ENCODE results near the gene KCNAB1. TPM values are rescaled to one million over a fixed set of nuclear protein-coding genes. Genes with fewer than 3 reads are reported as not detected.

KCNAB1 gene
- total RNA-seq, 1 donor from 2014 or later = 0.21 TPM

- H3K27me3 Mint-ChIP-seq (ENCODE audit: unreplicated experiment) = peaks cover 2% of the 10 kb centered on the region
- H3K36me3 Mint-ChIP-seq (ENCODE audit: unreplicated experiment) = no peaks in the 10 kb centered on the region
- DNase-seq (ENCODE audit: extremely low spot score, unreplicated experiment) = no peak
- H3K9me3 Mint-ChIP-seq (ENCODE audit: unreplicated experiment) = no peaks in the 10 kb centered on the region
- H3K4me1 Mint-ChIP-seq (ENCODE audit: unreplicated experiment) = peaks cover 7% of the 10 kb centered on the region
- no peak for TF ChIP-seq CTCF (IDR thresholded peaks at IDR 0.05)
- H3K27ac Mint-ChIP-seq (ENCODE audit: unreplicated experiment) = no peak overlapping the region
- H3K4me3 Mint-ChIP-seq (ENCODE audit: unreplicated experiment) = no peak overlapping the region
These were observed 339.8 kb downstream of the KCNAB1 start for GRCh38 chr3:156460206-156460611.

DNA sequence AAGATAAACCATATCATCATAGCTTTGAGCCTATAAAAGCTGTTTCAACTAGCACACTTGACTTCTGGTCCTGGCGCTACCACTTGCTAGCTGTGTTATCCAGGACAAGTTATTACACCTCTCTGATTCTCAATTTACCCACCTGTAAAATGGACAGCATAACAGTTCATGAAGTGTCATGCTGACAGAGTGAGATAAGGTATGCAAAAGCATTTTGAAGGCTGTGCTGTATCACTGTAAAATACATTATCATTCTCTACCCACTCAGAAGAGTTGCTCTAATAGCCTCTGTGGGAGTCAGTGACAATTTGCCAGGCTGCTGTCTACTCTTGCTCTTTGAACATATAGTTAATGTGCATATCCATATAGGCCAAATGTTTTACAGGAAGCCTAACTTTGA, 341.5 kb downstream of the KCNAB1 start:
- no peak overlapping the region for H3K4me3 Mint-ChIP-seq (ENCODE audit: unreplicated experiment)
- no peaks in the 10 kb centered on the region for H3K9me3 Mint-ChIP-seq (ENCODE audit: unreplicated experiment)
- no peak overlapping the region for H3K27ac Mint-ChIP-seq (ENCODE audit: unreplicated experiment)
- no peak for TF ChIP-seq CTCF (IDR thresholded peaks at IDR 0.05)
- no peak for DNase-seq (ENCODE audit: extremely low spot score, unreplicated experiment)
- H3K36me3 Mint-ChIP-seq (ENCODE audit: unreplicated experiment) = no peaks in the 10 kb centered on the region
- H3K27me3 Mint-ChIP-seq (ENCODE audit: unreplicated experiment) = peaks cover 2% of the 10 kb centered on the region
- peaks cover 2% of the 10 kb centered on the region for H3K4me1 Mint-ChIP-seq (ENCODE audit: unreplicated experiment)

GRCh38 chr3:156463123-156463522, 342.7 kb downstream of the KCNAB1 start:
- TF ChIP-seq CTCF (IDR thresholded peaks at IDR 0.05) = no peak
- H3K27ac Mint-ChIP-seq (ENCODE audit: unreplicated experiment) = no peak overlapping the region
- peaks cover 2% of the 10 kb centered on the region for H3K27me3 Mint-ChIP-seq (ENCODE audit: unreplicated experiment)
- H3K4me1 Mint-ChIP-seq (ENCODE audit: unreplicated experiment) = peaks cover 2% of the 10 kb centered on the region
- no peaks in the 10 kb centered on the region for H3K9me3 Mint-ChIP-seq (ENCODE audit: unreplicated experiment)
- DNase-seq (ENCODE audit: extremely low spot score, unreplicated experiment) = no peak
- no peak overlapping the region for H3K4me3 Mint-ChIP-seq (ENCODE audit: unreplicated experiment)
- H3K36me3 Mint-ChIP-seq (ENCODE audit: unreplicated experiment) = no peaks in the 10 kb centered on the region

- DNase-seq (ENCODE audit: extremely low spot score, unreplicated experiment) = no peak
- TF ChIP-seq CTCF (IDR thresholded peaks at IDR 0.05) = no peak
- H3K27ac Mint-ChIP-seq (ENCODE audit: unreplicated experiment) = no peak overlapping the region
- no peaks in the 10 kb centered on the region for H3K9me3 Mint-ChIP-seq (ENCODE audit: unreplicated experiment)
- H3K4me1 Mint-ChIP-seq (ENCODE audit: unreplicated experiment) = peaks cover 17% of the 10 kb centered on the region
- H3K36me3 Mint-ChIP-seq (ENCODE audit: unreplicated experiment) = no peaks in the 10 kb centered on the region
- H3K27me3 Mint-ChIP-seq (ENCODE audit: unreplicated experiment) = no peaks in the 10 kb centered on the region
- H3K4me3 Mint-ChIP-seq (ENCODE audit: unreplicated experiment) = no peak overlapping the region
These were observed 344.8 kb downstream of the KCNAB1 start for GRCh38 chr3:156465194-156465593.

GRCh38 chr3:156469456-156469855, 349.1 kb downstream of the KCNAB1 start:
- H3K4me3 Mint-ChIP-seq (ENCODE audit: unreplicated experiment) = no peak overlapping the region

More at GRCh38 chr3:156469456-156469855, 349.1 kb downstream of the KCNAB1 start:
- H3K27ac Mint-ChIP-seq (ENCODE audit: unreplicated experiment) = peak overlapping the region; percentile 41
- H3K27me3 Mint-ChIP-seq (ENCODE audit: unreplicated experiment) = no peaks in the 10 kb centered on the region
- H3K4me1 Mint-ChIP-seq (ENCODE audit: unreplicated experiment) = peaks cover 26% of the 10 kb centered on the region
- H3K9me3 Mint-ChIP-seq (ENCODE audit: unreplicated experiment) = no peaks in the 10 kb centered on the region
- no peak for TF ChIP-seq CTCF (IDR thresholded peaks at IDR 0.05)
- no peak for DNase-seq (ENCODE audit: extremely low spot score, unreplicated experiment)
- H3K36me3 Mint-ChIP-seq (ENCODE audit: unreplicated experiment) = no peaks in the 10 kb centered on the region

Measured in osteocyte (in vitro differentiated cells).